K562 (cell line): ENCODE data around the gene XPNPEP1. TPM values are rescaled to one million over a fixed set of nuclear protein-coding genes. Genes with fewer than 3 reads are reported as not detected.
A peak's percentile ranks its signal among the peaks of the same experiment; 100 is the strongest.

ENCODE experiments used
- ATAC-seq: fragments of 200-7000 bp; cut with Tn5 transposase; 3 replicates; pipeline ENCODE4 v1.9.1; 2020; ENCODE audit warnings: moderate library complexity
- BruUV-seq: library from RNA; stranded (reverse); fragments of 400-500 nt; replicated peaks from 2 replicates; lab custom pipeline; 2021; lab: Mats Ljungman, UMichigan
- CTCF ChIA-PET: fragments of 300-600 bp; formaldehyde crosslinking; extraction: SDS; loops from one replicate; lab custom pipeline; 2021; ENCODE audit warnings: low intra/inter-chr PET ratio; lab: Yijun Ruan, JAX
- POLR2A ChIA-PET: fragments of 300-600, 350-650 bp; sonication (Branson Sonifier 250); formaldehyde crosslinking; extraction: SDS; loops from one replicate; lab custom pipeline; 2021; ENCODE audit warnings: antibody characterized with exemption, inconsistent platforms; lab: Yijun Ruan, JAX
- DNase-seq, 4 experiments: peaks; one replicate each; pipeline versions ENCODE4 v3.0.0 to v3.0.0-alpha.2; 2011 to 2018; ENCODE audit warnings: low spot score in 3 of 4, mixed read lengths in 3 of 4; ENCODE audit errors: extremely low read depth in 1 of 4
- FAIRE-seq: peaks from 2 replicates; lab custom pipeline; 2011; peaks lifted over from hg19 to GRCh38; lab: Jason Lieb, UNC
- H2AFZ ChIP-seq: 2 replicates; pipeline ENCODE4 v1.6.0; 2011; ENCODE audit warnings: low read depth, low read length, control low read depth, inconsistent platforms
- H3K27ac ChIP-seq: fragments of 200-600 bp; 3 replicates; pipeline ENCODE4 v1.8.0; 2011; ENCODE audit warnings: low read depth, mild to moderate bottlenecking, control low read depth, inconsistent platforms, low read length, moderate library complexity, mixed read lengths; ENCODE audit errors: extremely low read depth
- H3K27me3 ChIP-seq, 2 experiments: fragments of 300-600 bp in 1 of 2; 2 replicates in 1 of 2; 3 replicates in 1 of 2; pipeline versions ENCODE4 v1.6.0 to v1.8.0; 2011; ENCODE audit warnings: inconsistent platforms in 2 of 2, low read length in 2 of 2, mild to moderate bottlenecking in 1 of 2, mixed read lengths in 1 of 2, moderate library complexity in 1 of 2; ENCODE audit not compliant: control insufficient read depth in 2 of 2, insufficient read depth in 2 of 2
- H3K36me3 ChIP-seq: fragments of 300-600 bp; 3 replicates; pipeline ENCODE4 v1.8.0; 2011; ENCODE audit warnings: mild to moderate bottlenecking, low read length, inconsistent platforms; ENCODE audit not compliant: control insufficient read depth, insufficient read depth
- H3K4me1 ChIP-seq, 2 experiments: fragments of 200-600 bp in 1 of 2; replicated peaks in 1 of 2; 2 replicates in 1 of 2; 3 replicates in 1 of 2; pipeline versions ENCODE4 v1.5.1 to v1.8.0; 2011; ENCODE audit warnings: inconsistent platforms in 2 of 2, low read length in 2 of 2, mild to moderate bottlenecking in 1 of 2, mixed read lengths in 1 of 2, moderate library complexity in 1 of 2; ENCODE audit not compliant: control insufficient read depth in 2 of 2, insufficient read depth in 2 of 2
- H3K4me2 ChIP-seq: 2 replicates; pipeline ENCODE4 v1.6.1; 2011; ENCODE audit warnings: low read length, control low read depth, inconsistent platforms, mixed read lengths; ENCODE audit not compliant: insufficient read depth
- H3K4me3 ChIP-seq: fragments of 200-600 bp; sonication (generic), shearing (Covaris generic); 2 replicates; pipeline ENCODE4 v1.5.1; 2016; ENCODE audit warnings: control low read depth, inconsistent platforms
- H3K79me2 ChIP-seq: fragments of 200-600 bp; 3 replicates; pipeline ENCODE4 v1.8.0; 2011; ENCODE audit warnings: low read length, inconsistent platforms; ENCODE audit not compliant: control insufficient read depth, insufficient read depth
- H3K9ac ChIP-seq, 2 experiments: 2 replicates each; pipeline versions ENCODE4 v1.6.0 to v1.6.1; 2011; ENCODE audit warnings: low read depth in 2 of 2, low read length in 2 of 2, control low read depth in 1 of 2, inconsistent platforms in 1 of 2, mild to moderate bottlenecking in 1 of 2, mixed read lengths in 1 of 2; ENCODE audit not compliant: insufficient read depth in 1 of 2
- H3K9me1 ChIP-seq: one replicate; pipeline ENCODE4 v1.6.0; 2011; ENCODE audit warnings: inconsistent platforms, mild to moderate bottlenecking, low read length, moderate library complexity; ENCODE audit not compliant: control insufficient read depth, insufficient read depth
- H3K9me3 ChIP-seq: replicated peaks from 2 replicates; pipeline ENCODE4 v1.5.1; 2011; ENCODE audit warnings: low read depth, low read length, inconsistent platforms; ENCODE audit not compliant: control insufficient read depth, insufficient read depth
- H4K20me1 ChIP-seq: replicated peaks from 2 replicates; pipeline ENCODE4 v1.6.1; 2011; ENCODE audit warnings: low read length, inconsistent platforms, mixed read lengths; ENCODE audit not compliant: control insufficient read depth, insufficient read depth
- CREB3 ChIP-seq: fragments of 450-650 bp; conservative IDR thresholded peaks from 2 replicates; pipeline ENCODE4 v1.6.1; 2016; ENCODE audit warnings: missing genetic modification characterization, low read depth, mild to moderate bottlenecking, missing compliant biosample characterization, moderate library complexity
- RBM25 ChIP-seq: fragments of 200-400 bp; formaldehyde crosslinking; IDR thresholded peaks from 2 replicates; pipeline ENCODE4 v1.6.1; 2018; ENCODE audit warnings: low read length, low read depth, moderate library complexity; ENCODE audit not compliant: severe bottlenecking
- ZNF239 ChIP-seq: fragments of 250-450 bp; sonication (Bioruptor Pico); IDR thresholded peaks from 2 replicates; pipeline ENCODE4 v1.4.0; 2020; ENCODE audit warnings: mild to moderate bottlenecking
- WGBS: fragments of 100-300 bp; shearing (Covaris generic); methylation state at CpG from one replicate; pipeline ENCODE4 v1.1.6; 2016; ENCODE audit warnings: low coverage, mixed read lengths; ENCODE audit not compliant: insufficient coverage; ENCODE audit errors: missing lambda C conversion rate; 5-methylcytosine and 5-hydroxymethylcytosine counted together
- in situ Hi-C: fragments of 300-500 bp; cut with MboI; formaldehyde crosslinking; loops from 4 replicates; pipeline ENCODE4 v1.15.0; 2018; ENCODE audit warnings: inconsistent platforms, mixed read lengths
- intact Hi-C: fragments of 100-400 bp; cut with micrococcal nuclease; formaldehyde crosslinking; loops from 2 replicates; pipeline ENCODE4 v1.14.2; 2022
- polyA plus RNA-seq, 8 experiments: library from polyadenylated mRNA; depleted of rRNA in 4 of 8; stranded (reverse) in 5 of 8; unstranded in 3 of 8; fragments of >200 nt; fragmentation: Nextera tagmentation in 2 of 8; fragmentation: Illumina TruSeq in 1 of 8; extraction: Ambion mirVana in 2 of 8; extraction: Trizol in 1 of 8; gene quantifications; 2 replicates each; pipeline versions ENCODE4 v1.2.1 to v1.2.3, GENCODE V29; 2011 to 2014; ENCODE audit warnings: inconsistent platforms in 1 of 8, missing spikeins in 1 of 8
- total RNA-seq, 7 experiments: library from RNA; depleted of rRNA in 6 of 7; stranded (reverse); fragments of >200 nt in 6 of 7; fragmentation: Illumina TruSeq in 2 of 7; extraction: Trizol in 2 of 7; gene quantifications; 2 replicates each; pipeline versions ENCODE4 v1.2.1 to v1.2.3, GENCODE V29; 2011 to 2021; ENCODE audit warnings: low replicate concordance in 1 of 7

Gene XPNPEP1
- total and polyA plus RNA-seq, 9 of the 15 experiments (the other 6 are each of a cell fraction or from before 2014, with no cell fraction given) = 24.2 to 93.5 (median 40.1) TPM

- H3K9me1 ChIP-seq = no peaks in the 10 kb centered on the region
- no peak for DNase-seq
- H3K36me3 ChIP-seq = peaks cover 10% of the 10 kb centered on the region; the same call in 2 of the 3 replicates
- no peaks in the 10 kb centered on the region; the same call in 2 of the 3 replicates for H3K79me2 ChIP-seq
- BruUV-seq = no TSS peak
- no peaks in the 10 kb centered on the region for H4K20me1 ChIP-seq
- in situ Hi-C loops (no loop called here), intact Hi-C loops (no loop called here)
- ChIA-PET CTCF (no interaction called here), POLR2A (no interaction called here)
- H3K9me3 ChIP-seq = no peaks in the 10 kb centered on the region
- H3K27ac ChIP-seq = no peak overlapping the region
- WGBS = 88% methylated on average over 2 of the region's 2 CpGs
- no peak overlapping the region for H3K4me2 ChIP-seq
- no peak overlapping the region for H2AFZ ChIP-seq
- no peak overlapping the region for H3K4me3 ChIP-seq
- H3K9ac ChIP-seq = no peak overlapping the region
- peaks cover 0 to 7% of the 10 kb centered on the region in 2 experiments; a peak in 2 of 5 replicates for H3K4me1 ChIP-seq
- no peak for FAIRE-seq
- H3K27me3 ChIP-seq = no peaks in the 10 kb centered on the region
- TF ChIP-seq ZNF239 (CRISPR knock-in tag) (peak; percentile 95), RBM25 (peak; percentile 30), CREB3 (tag) (no peak)
- ATAC-seq = no peak
Measured at GRCh38 chr10:109904397-109904796, 18.9 kb downstream of the XPNPEP1 start.
